NCI-H146 (cell line): ENCODE results near the gene ZBTB7A.

Source experiments
- DNase-seq: peaks from one replicate; lab custom pipeline; 2025; lab: John Stamatoyannopoulos, UW

ZBTB7A gene

GRCh38 chr19:4068047-4068966 is 1.6 kb upstream of the ZBTB7A start:
- DNase-seq = no peak

GRCh38 chr19:4067396-4068046 is 822 bp upstream of the ZBTB7A start:
- peak; percentile 28 for DNase-seq

- DNase-seq = no peak
Measured at GRCh38 chr19:4066176-4066606, 508 bp downstream of the ZBTB7A start.

GRCh38 chr19:4065430-4066175 is 1.1 kb downstream of the ZBTB7A start:
- peak; percentile 95 for DNase-seq

- peak; percentile 13 for DNase-seq
Measured at GRCh38 chr19:4064496-4065260, 2.0 kb downstream of the ZBTB7A start.

GRCh38 chr19:4064149-4064495 is 2.6 kb downstream of the ZBTB7A start:
- no peak for DNase-seq

- DNase-seq = no peak
Measured at GRCh38 chr19:4063369-4064148, 3.1 kb downstream of the ZBTB7A start.

- no peak for DNase-seq
Measured at GRCh38 chr19:4062419-4063368, 4.0 kb downstream of the ZBTB7A start.

- peak; percentile 61 for DNase-seq
Measured at GRCh38 chr19:4061683-4062418, 4.8 kb downstream of the ZBTB7A start.

- no peak for DNase-seq
Measured at GRCh38 chr19:4061178-4061682, 5.5 kb downstream of the ZBTB7A start.

- no peak for DNase-seq
Measured at GRCh38 chr19:4060621-4061177, 6.0 kb downstream of the ZBTB7A start.

- no peak for DNase-seq
Measured at GRCh38 chr19:4059891-4060620, 6.6 kb downstream of the ZBTB7A start.

- DNase-seq = no peak
Measured at GRCh38 chr19:4059453-4059871, 7.2 kb downstream of the ZBTB7A start.

GRCh38 chr19:4058693-4059452 is 7.8 kb downstream of the ZBTB7A start:
- no peak for DNase-seq

GRCh38 chr19:4057931-4058692 is 8.6 kb downstream of the ZBTB7A start:
- no peak for DNase-seq

GRCh38 chr19:4055209-4055552 is 11.5 kb downstream of the ZBTB7A start:
- DNase-seq = no peak
